Hepatocyte (in vitro differentiated cells): ENCODE data around the gene XXYLT1.

Source experiments
- CTCF ChIP-seq: fragments of 200-600 bp; sonication (generic); IDR thresholded peaks from 2 replicates; pipeline ENCODE4 v1.5.1; 2016; ENCODE audit warnings: antibody characterized with exemption, mild to moderate bottlenecking; ENCODE audit not compliant: poor library complexity
- EZH2 ChIP-seq: fragments of 200-600 bp; sonication (generic); IDR thresholded peaks from 2 replicates; pipeline ENCODE4 v1.6.1; 2016; ENCODE audit warnings: antibody characterized with exemption, mild to moderate bottlenecking, borderline replicate concordance
- EZH2phosphoT487 ChIP-seq: fragments of 200-600 bp; sonication (generic); IDR thresholded peaks from one replicate; pipeline ENCODE4 v1.6.1; 2018; ENCODE audit warnings: antibody characterized with exemption, mild to moderate bottlenecking, low read depth, moderate library complexity; ENCODE audit not compliant: unreplicated experiment, severe bottlenecking

DNA sequence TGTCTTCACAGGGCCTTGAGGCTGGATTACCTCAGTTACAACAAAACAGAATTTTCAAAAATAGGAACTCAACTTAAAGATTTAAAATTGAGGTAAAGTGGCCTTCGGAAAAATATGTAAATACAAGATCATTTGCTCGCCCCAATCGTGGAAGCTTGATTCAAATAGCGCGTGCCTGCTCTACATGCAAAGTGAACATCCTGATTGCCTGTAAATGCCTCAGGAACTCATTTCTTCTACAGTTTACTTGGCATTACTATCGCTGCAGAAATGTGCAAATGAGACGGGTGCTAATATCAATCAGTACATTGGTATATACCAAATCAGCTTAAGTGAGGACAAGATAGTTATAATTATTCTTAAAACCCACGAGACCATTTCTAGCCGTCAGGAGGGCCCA is 159.2 kb downstream of the XXYLT1 start:
- TF ChIP-seq CTCF (no peak), EZH2 (no peak), EZH2phosphoT487 (no peak)
